Thyroid gland (tissue), 4 donors: ENCODE data around the gene KIF3B.

Experiments used
- POLR2A ChIP-seq, 2 donors: fragments of 450-650 bp; IDR thresholded peaks; one replicate each; pipeline ENCODE4 v1.6.1; 2017; ENCODE audit warnings: antibody characterized with exemption in 2 of 2, mild to moderate bottlenecking in 2 of 2, moderate library complexity in 1 of 2
- TF ChIP-seq, protein P1 (sequence below), 6 experiments: fragments of 200-600 bp in 3 of 6; fragments of 450-650 bp in 3 of 6; sonication (generic) in 3 of 6; IDR thresholded peaks; one replicate each; pipeline ENCODE4 v1.5.1; 2016 to 2019; ENCODE audit warnings: antibody characterized with exemption in 6 of 6, mild to moderate bottlenecking in 2 of 6, inconsistent platforms in 1 of 6, moderate library complexity in 1 of 6

DNA sequence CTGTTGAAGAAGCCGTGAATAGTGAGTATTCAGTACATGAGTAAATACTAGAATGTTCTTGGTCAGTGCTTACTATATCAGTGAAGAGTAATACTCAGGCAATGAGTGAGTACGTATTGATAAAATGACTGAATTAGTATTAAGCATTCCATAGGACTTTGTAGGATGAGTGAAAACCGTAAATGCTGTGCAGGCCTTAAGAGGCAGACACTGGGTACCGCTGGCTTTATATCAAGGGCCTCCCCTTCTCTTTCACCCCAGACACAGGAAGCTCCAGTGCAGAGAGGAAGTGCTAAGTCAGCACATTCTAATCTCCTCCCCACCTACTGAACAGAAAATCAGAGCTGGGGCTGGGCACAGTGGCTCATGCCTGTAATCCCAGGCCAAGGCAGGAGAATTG, 45.6 kb upstream of the KIF3B start:
- TF ChIP-seq, protein P1, sequence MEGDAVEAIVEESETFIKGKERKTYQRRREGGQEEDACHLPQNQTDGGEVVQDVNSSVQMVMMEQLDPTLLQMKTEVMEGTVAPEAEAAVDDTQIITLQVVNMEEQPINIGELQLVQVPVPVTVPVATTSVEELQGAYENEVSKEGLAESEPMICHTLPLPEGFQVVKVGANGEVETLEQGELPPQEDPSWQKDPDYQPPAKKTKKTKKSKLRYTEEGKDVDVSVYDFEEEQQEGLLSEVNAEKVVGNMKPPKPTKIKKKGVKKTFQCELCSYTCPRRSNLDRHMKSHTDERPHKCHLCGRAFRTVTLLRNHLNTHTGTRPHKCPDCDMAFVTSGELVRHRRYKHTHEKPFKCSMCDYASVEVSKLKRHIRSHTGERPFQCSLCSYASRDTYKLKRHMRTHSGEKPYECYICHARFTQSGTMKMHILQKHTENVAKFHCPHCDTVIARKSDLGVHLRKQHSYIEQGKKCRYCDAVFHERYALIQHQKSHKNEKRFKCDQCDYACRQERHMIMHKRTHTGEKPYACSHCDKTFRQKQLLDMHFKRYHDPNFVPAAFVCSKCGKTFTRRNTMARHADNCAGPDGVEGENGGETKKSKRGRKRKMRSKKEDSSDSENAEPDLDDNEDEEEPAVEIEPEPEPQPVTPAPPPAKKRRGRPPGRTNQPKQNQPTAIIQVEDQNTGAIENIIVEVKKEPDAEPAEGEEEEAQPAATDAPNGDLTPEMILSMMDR (IDR thresholded peaks at IDR 0.05): no peak
- TF ChIP-seq POLR2A (IDR thresholded peaks at IDR 0.05): no peak
